Measurements from ENCODE around the gene PEG3. TPM values are rescaled to one million over a fixed set of nuclear protein-coding genes. Genes with fewer than 3 reads are reported as not detected.

Gene PEG3
- polyA plus RNA-seq, 2 of the 4 experiments (the other 2 are of a cell fraction), result not detected

DNA sequence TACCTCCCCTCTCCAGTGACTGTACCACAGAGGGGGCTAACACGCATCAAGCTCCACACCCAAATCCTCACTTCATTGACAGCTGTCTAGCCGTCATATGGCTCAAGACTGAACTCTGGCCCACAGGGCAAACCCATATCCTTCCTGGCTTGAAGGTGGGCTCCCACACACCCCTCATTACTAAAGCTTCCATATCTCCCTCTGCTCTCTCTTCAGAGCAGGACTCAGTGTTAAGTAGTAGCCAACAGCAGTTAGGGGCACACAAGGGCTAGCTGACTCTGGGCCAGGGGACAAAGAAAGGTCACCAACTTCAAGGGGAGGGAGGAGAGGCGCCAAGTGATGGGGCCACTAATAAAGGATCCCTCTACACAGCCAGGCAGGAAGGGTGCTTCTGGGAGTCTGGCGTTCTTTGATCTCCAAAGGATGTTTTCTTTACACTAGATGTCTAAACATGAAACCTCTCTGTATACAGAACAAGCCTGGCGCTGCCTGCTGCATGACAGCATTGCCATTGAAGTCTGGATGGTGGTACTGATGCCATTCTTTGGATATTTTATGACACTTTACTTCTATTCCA, 8.1 kb downstream of the PEG3 start:
- H3K4me2 ChIP-seq, result no peak overlapping the region
- no peak for TF ChIP-seq NPAS2 (CRISPR knock-in tag; IDR thresholded peaks at IDR 0.05; ENCODE audit: borderline replicate concordance)
- TF ChIP-seq KDM5A (IDR thresholded peaks at IDR 0.05), result no peak
- no peak for TF ChIP-seq BCL3 (IDR thresholded peaks at IDR 0.05)
- no peak for TF ChIP-seq POLR2A (IDR thresholded peaks at IDR 0.05; ENCODE audit: low read length)
- TF ChIP-seq PBX3 (IDR thresholded peaks at IDR 0.05), result no peak
- POLR2A ChIA-PET, result no interaction called here
- ATAC-seq (no peak), FAIRE-seq (no peak), DNase-seq (ENCODE audit: low read depth in 1 of 2, low spot score in 1 of 2) (no peak)
- H3K9me3 ChIP-seq, result peaks cover 53% of the 10 kb centered on the region
- 7% methylated on average over 5 of the region's 5 CpGs for WGBS (ENCODE audit: missing lambda C conversion rate)
- no peak overlapping the region for H3K4me3 ChIP-seq
- H3K4me1 ChIP-seq, result no peaks in the 10 kb centered on the region
- CTCF ChIA-PET, result no interaction called here
- H3K27ac ChIP-seq, result no peak overlapping the region

DNA sequence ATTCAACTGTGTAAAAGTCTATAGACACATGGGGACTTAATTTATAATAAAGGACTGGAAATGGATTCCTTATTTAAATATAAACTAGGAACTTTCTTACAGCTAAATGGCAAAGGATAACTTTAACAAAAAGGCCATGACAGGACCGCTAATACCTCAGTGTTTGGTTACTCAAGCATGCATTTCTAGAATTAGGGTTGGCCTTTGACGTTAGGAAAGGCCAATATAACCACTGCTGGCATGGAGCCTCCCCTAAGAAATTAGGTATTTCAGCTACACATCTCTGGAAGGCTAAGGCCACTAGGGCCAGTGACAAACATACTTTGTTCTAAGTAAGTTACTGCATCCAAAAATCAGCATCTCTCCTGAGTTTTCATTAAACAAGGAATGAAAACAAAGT, 9.3 kb downstream of the PEG3 start:
- 1% methylated on average over 2 of the region's 2 CpGs for WGBS (ENCODE audit: missing lambda C conversion rate)

GRCh38 chr19:56829596-56829995, 10.9 kb downstream of the PEG3 start:
- DNase-seq (ENCODE audit: low read depth in 1 of 2, low spot score in 1 of 2) (no peak), ATAC-seq (no peak), FAIRE-seq (no peak)
- ChIA-PET POLR2A (no interaction called here), CTCF (no interaction called here)
- Histone ChIP-seq H3K4me3 (no peak overlapping the region), H3K27ac (no peak overlapping the region), H3K4me2 (no peak overlapping the region), H3K4me1 (no peaks in the 10 kb centered on the region), H3K9me3 (peaks cover 47% of the 10 kb centered on the region)
- TF ChIP-seq RNF2 (IDR thresholded peaks at IDR 0.05; ENCODE audit: borderline replicate concordance, low read depth) (no peak), NPAS2 (CRISPR knock-in tag; IDR thresholded peaks at IDR 0.05; ENCODE audit: borderline replicate concordance) (no peak), E2F6 (IDR thresholded peaks at IDR 0.05; ENCODE audit: borderline replicate concordance, low read depth) (no peak), ZC3H11A (IDR thresholded peaks at IDR 0.05) (no peak), HOXB5 (CRISPR knock-in tag; IDR thresholded peaks at IDR 0.05) (no peak), NR3C1 (IDR thresholded peaks at IDR 0.05) (no peak), CHD2 (IDR thresholded peaks at IDR 0.05; ENCODE audit: low read length, partially characterized antibody) (no peak)
- TF ChIP-seq, protein P1, sequence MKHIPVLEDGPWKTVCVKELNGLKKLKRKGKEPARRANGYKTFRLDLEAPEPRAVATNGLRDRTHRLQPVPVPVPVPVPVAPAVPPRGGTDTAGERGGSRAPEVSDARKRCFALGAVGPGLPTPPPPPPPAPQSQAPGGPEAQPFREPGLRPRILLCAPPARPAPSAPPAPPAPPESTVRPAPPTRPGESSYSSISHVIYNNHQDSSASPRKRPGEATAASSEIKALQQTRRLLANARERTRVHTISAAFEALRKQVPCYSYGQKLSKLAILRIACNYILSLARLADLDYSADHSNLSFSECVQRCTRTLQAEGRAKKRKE (CRISPR knock-in tag; IDR thresholded peaks at IDR 0.05; ENCODE audit: low read depth), result no peak
- WGBS (ENCODE audit: missing lambda C conversion rate), result 0% methylated on average over 4 of the region's 6 CpGs

More for the DNA sequence above, 9.3 kb downstream of the PEG3 start:
- H3K9me3 ChIP-seq, result peaks cover 45% of the 10 kb centered on the region; the same call in 2 of the 3 replicates
- DNase-seq (ENCODE audit: low read depth in 1 of 2, low spot score in 1 of 2) (no peak), FAIRE-seq (no peak), ATAC-seq (no peak)
- ChIA-PET CTCF (interaction anchor here (0.6 kb wide), 2 partner anchors 795 to 1690 kb away, joined by 3 read pairs; no protein-coding TSS in a partner anchor), POLR2A (no interaction called here)
- TF ChIP-seq HOXA7 (CRISPR knock-in tag; IDR thresholded peaks at IDR 0.05) (no peak), MAFK (IDR thresholded peaks at IDR 0.05; ENCODE audit: partially characterized antibody) (no peak), BHLHE40 (IDR thresholded peaks at IDR 0.05; ENCODE audit: low read depth, low read length) (no peak), JUN (IDR thresholded peaks at IDR 0.05) (no peak), CHD4 (IDR thresholded peaks at IDR 0.05; ENCODE audit: borderline replicate concordance) (no peak), ZC3H11A (IDR thresholded peaks at IDR 0.05) (no peak), KDM5A (IDR thresholded peaks at IDR 0.05) (no peak), ELK1 (IDR thresholded peaks at IDR 0.05; ENCODE audit: low read depth, low read length) (no peak), RCOR1 (IDR thresholded peaks at IDR 0.05; ENCODE audit: low read depth, low read length) (no peak), FOSL2 (IDR thresholded peaks at IDR 0.05) (no peak), FOSL2 (CRISPR knock-in tag; IDR thresholded peaks at IDR 0.05) (no peak), USF2 (IDR thresholded peaks at IDR 0.05) (no peak), HDAC2 (IDR thresholded peaks at IDR 0.05) (no peak), ZFP36 (IDR thresholded peaks at IDR 0.05; ENCODE audit: borderline replicate concordance, partially characterized antibody) (no peak), PHF8 (IDR thresholded peaks at IDR 0.05; ENCODE audit: borderline replicate concordance, low read depth) (no peak), JUNB (IDR thresholded peaks at IDR 0.05) (no peak)
- TF ChIP-seq, protein P2, sequence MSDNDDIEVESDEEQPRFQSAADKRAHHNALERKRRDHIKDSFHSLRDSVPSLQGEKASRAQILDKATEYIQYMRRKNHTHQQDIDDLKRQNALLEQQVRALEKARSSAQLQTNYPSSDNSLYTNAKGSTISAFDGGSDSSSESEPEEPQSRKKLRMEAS (IDR thresholded peaks at IDR 0.05), result no peak
- no peak overlapping the region for H3K4me2 ChIP-seq
- H3K4me3 ChIP-seq, result no peak overlapping the region
- no peak overlapping the region for H3K27ac ChIP-seq
- H3K4me1 ChIP-seq, result no peaks in the 10 kb centered on the region
